HFFc6 (cell line): ENCODE measurements around the gene ULK2. TPM values are rescaled to one million over a fixed set of nuclear protein-coding genes. Genes with fewer than 3 reads are reported as not detected.

Source experiments
- DNase-seq: peaks from one replicate; pipeline ENCODE4 v3.0.0-alpha.2; 2018
- H3K27ac Mint-ChIP-seq: 2 replicates; pipeline ENCODE4 v1.8.0; 2020; ENCODE audit warnings: mild to moderate bottlenecking, mixed read lengths
- H3K27me3 Mint-ChIP-seq: 2 replicates; pipeline ENCODE4 v1.8.0; 2021; ENCODE audit warnings: mild to moderate bottlenecking, moderate library complexity, mixed read lengths; ENCODE audit not compliant: insufficient read depth
- H3K36me3 Mint-ChIP-seq: 2 replicates; pipeline ENCODE4 v1.8.0; 2021; ENCODE audit warnings: low read depth, mixed read lengths
- H3K4me1 Mint-ChIP-seq: 2 replicates; pipeline ENCODE4 v1.8.0; 2020; ENCODE audit warnings: low read depth, mixed read lengths
- H3K4me3 Mint-ChIP-seq: 2 replicates; pipeline ENCODE4 v1.8.0; 2020; ENCODE audit warnings: mild to moderate bottlenecking, moderate library complexity, mixed read lengths
- H3K9me3 Mint-ChIP-seq: 2 replicates; pipeline ENCODE4 v1.8.0; 2020; ENCODE audit warnings: mild to moderate bottlenecking, mixed read lengths
- CTCF ChIP-seq: fragments of 200-600 bp; sonication (generic); IDR thresholded peaks from 2 replicates; pipeline ENCODE4 v1.5.0; 2021; ENCODE audit warnings: antibody characterized with exemption, mild to moderate bottlenecking
- total RNA-seq, 6 experiments: library from RNA; stranded (reverse); fragmentation: NEBNext Ultra II Directional; extraction: Animal tissue kit (Norgen Biotek cat#: 25700); gene quantifications; 2 replicates in 1 of 6; 3 replicates in 5 of 6; pipeline ENCODE4 v1.2.3, GENCODE V29; 2021

ULK2 gene
- total RNA-seq, 6 experiments from 2014 or later = 4.2 to 10.4 (median 6.3) TPM

GRCh38 chr17:19753661-19754463 is 113.9 kb downstream of the ULK2 start:
- Mint-ChIP-seq H3K27me3 (no peaks in the 10 kb centered on the region; the same call in none of the 2 replicates), H3K36me3 (no peaks in the 10 kb centered on the region), H3K9me3 (no peaks in the 10 kb centered on the region), H3K4me1 (peaks cover 25% of the 10 kb centered on the region), H3K27ac (peak overlapping the region; percentile 90), H3K4me3 (no peak overlapping the region)
- no peak for DNase-seq
- peak; percentile 48 for TF ChIP-seq CTCF

GRCh38 chr17:19753051-19753509 is 114.7 kb downstream of the ULK2 start:
- peaks cover 33% of the 10 kb centered on the region for H3K4me1 Mint-ChIP-seq
- H3K36me3 Mint-ChIP-seq = no peaks in the 10 kb centered on the region
- H3K9me3 Mint-ChIP-seq = no peaks in the 10 kb centered on the region
- peak overlapping the region; percentile 90 for H3K27ac Mint-ChIP-seq
- DNase-seq = peak; percentile 65
- peaks cover 4% of the 10 kb centered on the region for H3K27me3 Mint-ChIP-seq
- no peak for TF ChIP-seq CTCF
- H3K4me3 Mint-ChIP-seq = no peak overlapping the region

GRCh38 chr17:19752216-19753050 is 115.3 kb downstream of the ULK2 start:
- no peaks in the 10 kb centered on the region for H3K36me3 Mint-ChIP-seq
- H3K27ac Mint-ChIP-seq = peak overlapping the region; percentile 90
- no peak for TF ChIP-seq CTCF
- H3K4me3 Mint-ChIP-seq = no peak overlapping the region
- peaks cover 37% of the 10 kb centered on the region for H3K4me1 Mint-ChIP-seq
- H3K9me3 Mint-ChIP-seq = no peaks in the 10 kb centered on the region
- no peak for DNase-seq
- peaks cover 6% of the 10 kb centered on the region for H3K27me3 Mint-ChIP-seq

- Mint-ChIP-seq H3K9me3 (no peaks in the 10 kb centered on the region), H3K36me3 (no peaks in the 10 kb centered on the region), H3K4me1 (peaks cover 37% of the 10 kb centered on the region), H3K27me3 (peaks cover 11% of the 10 kb centered on the region), H3K27ac (no peak overlapping the region; the same call in 1 of the 2 replicates), H3K4me3 (no peak overlapping the region)
- TF ChIP-seq CTCF = no peak
- no peak for DNase-seq
Measured at GRCh38 chr17:19750835-19751234, 116.9 kb downstream of the ULK2 start.

DNA sequence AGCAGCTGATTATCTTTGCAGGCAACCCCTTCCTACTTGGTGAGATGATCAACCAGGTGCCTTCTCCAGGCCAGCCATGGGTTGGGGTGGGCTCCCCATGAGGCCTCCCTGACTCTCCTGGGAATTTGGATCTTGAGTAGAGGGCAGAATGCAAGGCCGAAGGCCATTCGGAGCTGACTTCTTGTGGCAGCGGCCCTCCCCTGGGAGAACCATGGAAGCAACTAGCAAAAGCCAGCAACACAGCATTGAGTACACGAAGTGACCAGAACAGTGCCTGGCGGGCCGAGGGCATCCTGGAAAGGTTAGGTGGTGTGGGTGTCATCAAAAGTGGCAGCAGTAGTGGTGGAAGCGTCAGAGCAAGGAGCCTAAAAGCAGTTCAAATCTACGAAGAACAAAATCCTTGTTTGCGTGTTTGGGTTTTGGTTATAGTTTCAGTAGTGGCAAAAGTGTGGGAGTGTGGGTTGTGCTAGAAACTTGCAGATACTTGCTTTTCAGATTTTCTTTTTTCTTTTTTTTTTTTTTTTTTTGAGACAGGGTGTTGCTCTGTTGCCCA is 117.6 kb downstream of the ULK2 start:
- DNase-seq = no peak
- TF ChIP-seq CTCF = no peak
- Mint-ChIP-seq H3K4me1 (peaks cover 37% of the 10 kb centered on the region), H3K27me3 (peaks cover 11% of the 10 kb centered on the region), H3K27ac (no peak overlapping the region), H3K9me3 (no peaks in the 10 kb centered on the region), H3K4me3 (no peak overlapping the region), H3K36me3 (no peaks in the 10 kb centered on the region)
